ENCODE data around the gene ZBTB26. TPM values are rescaled to one million over a fixed set of nuclear protein-coding genes. Genes with fewer than 3 reads are reported as not detected.
"Not testable (repeated sequence)": the region's sequence is repeated elsewhere in the genome, so short reads cannot be mapped to it uniquely, and the experiment has no call there.

Gene ZBTB26
- total and polyA plus RNA-seq, 8 donors = 5.2 to 22.2 (median 19.1) TPM

DNA sequence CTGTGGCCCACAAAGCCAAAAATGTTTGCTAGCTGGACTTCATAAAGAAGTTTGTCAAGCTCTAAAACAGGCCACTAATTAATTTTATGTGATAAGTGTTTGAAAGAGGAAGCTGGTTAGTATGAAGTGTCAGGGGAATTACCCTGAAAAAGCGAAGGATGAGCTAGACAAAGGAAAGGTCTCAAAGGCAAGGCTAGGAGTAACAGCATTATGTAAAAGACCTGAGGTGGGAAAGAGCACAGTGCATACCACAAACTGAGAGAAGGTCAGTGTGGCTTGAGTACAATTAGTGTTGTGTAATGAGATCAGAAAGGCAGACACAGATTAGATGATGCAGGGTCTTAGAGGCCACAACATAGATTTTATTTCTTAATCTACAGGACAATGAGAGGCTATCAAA is 55.8 kb downstream of the ZBTB26 start:
- Histone ChIP-seq H3K27ac (no peak overlapping the region), H3K4me3 (no peak overlapping the region), H3K9me3 (no peaks in the 10 kb centered on the region), H3K36me3 (peaks cover 8 to 100% of the 10 kb centered on the region in 2 donors), H3K4me1 (no peaks in the 10 kb centered on the region), H3K27me3 (no peaks in the 10 kb centered on the region)
- DNase-seq (no peak), ATAC-seq (no peak)
- intact Hi-C loops (cut with DNase I) = no loop called here
- TF ChIP-seq, protein P1, sequence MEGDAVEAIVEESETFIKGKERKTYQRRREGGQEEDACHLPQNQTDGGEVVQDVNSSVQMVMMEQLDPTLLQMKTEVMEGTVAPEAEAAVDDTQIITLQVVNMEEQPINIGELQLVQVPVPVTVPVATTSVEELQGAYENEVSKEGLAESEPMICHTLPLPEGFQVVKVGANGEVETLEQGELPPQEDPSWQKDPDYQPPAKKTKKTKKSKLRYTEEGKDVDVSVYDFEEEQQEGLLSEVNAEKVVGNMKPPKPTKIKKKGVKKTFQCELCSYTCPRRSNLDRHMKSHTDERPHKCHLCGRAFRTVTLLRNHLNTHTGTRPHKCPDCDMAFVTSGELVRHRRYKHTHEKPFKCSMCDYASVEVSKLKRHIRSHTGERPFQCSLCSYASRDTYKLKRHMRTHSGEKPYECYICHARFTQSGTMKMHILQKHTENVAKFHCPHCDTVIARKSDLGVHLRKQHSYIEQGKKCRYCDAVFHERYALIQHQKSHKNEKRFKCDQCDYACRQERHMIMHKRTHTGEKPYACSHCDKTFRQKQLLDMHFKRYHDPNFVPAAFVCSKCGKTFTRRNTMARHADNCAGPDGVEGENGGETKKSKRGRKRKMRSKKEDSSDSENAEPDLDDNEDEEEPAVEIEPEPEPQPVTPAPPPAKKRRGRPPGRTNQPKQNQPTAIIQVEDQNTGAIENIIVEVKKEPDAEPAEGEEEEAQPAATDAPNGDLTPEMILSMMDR (IDR thresholded peaks at IDR 0.05) = no peak

DNA sequence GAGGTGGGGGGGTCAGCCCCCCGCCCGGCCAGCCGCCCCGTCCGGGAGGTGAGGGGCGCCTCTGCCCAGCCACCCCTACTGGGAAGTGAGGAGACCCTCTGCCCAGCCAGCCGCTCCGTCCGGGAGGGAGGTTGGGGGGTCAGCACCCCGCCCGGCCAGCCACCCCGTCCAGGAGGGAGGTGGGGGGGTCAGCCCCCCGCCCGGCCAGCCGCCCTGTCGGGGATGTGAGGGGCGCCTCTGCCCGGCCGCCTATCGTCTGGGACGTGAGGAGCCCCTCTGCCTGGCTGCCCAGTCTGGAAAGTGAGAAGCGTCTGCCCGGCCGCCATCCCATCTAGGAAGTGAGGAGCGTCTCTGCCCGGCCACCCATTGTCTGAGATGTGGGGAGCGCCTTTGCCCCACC is 64.0 kb downstream of the ZBTB26 start:
- intact Hi-C loops (cut with DNase I); H3K4me1 ChIP-seq; H3K27ac ChIP-seq; ATAC-seq; H3K27me3 ChIP-seq; H3K4me3 ChIP-seq; H3K9me3 ChIP-seq: not testable (repeated sequence)
- peak in 1 of 4 donors; percentile 63 for DNase-seq
- H3K36me3 ChIP-seq = peaks cover 0 to 52% of the 10 kb centered on the region in 2 donors

DNA sequence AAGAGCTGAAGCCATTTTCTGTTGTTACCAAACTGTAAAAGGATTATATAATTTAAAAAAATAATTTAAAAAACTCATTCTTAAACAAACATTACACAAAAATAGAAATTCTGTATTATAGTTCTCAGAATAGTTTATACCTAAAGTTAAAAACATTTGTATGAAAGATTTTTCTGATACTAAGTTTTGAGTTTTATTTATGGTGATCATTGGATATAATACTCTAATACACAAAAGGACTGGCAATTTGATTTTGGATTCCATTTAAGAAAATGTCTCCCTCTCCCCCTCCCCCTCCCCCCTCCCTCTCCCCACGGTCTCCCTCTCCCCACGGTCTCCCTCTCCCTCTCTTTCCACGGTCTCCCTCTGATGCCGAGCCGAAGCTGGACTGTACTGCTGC is 65.2 kb downstream of the ZBTB26 start:
- TF ChIP-seq, protein P1 (IDR thresholded peaks at IDR 0.05) = no peak
- peak overlapping the region in 1 of 2 donors; percentile 24 for H3K27ac ChIP-seq
- H3K9me3 ChIP-seq = no peaks in the 10 kb centered on the region
- H3K36me3 ChIP-seq = peaks cover 0 to 44% of the 10 kb centered on the region in 2 donors
- H3K4me3 ChIP-seq = no peak overlapping the region
- no peaks in the 10 kb centered on the region for H3K4me1 ChIP-seq
- H3K27me3 ChIP-seq = no peaks in the 10 kb centered on the region
- intact Hi-C loops (cut with DNase I) = no loop called here
- ATAC-seq (no peak), DNase-seq (no peak)

Other genes with a start within 250 kb of the ZBTB26 start
- not detected for gene OR1L4, start 207.5 kb downstream of the ZBTB26 start, total RNA-seq
- gene OR1L4, start 207.5 kb downstream of the ZBTB26 start, polyA plus RNA-seq (ENCODE audit: insufficient read length in 6 of 6) = not detected
- gene OR1L6, start 189.2 kb downstream of the ZBTB26 start, total RNA-seq = not detected
- not detected for gene OR1L6, start 189.2 kb downstream of the ZBTB26 start, polyA plus RNA-seq (ENCODE audit: insufficient read length in 6 of 6)
- gene OR5C1, start 142.6 kb downstream of the ZBTB26 start, total RNA-seq = not detected
- gene OR5C1, start 142.6 kb downstream of the ZBTB26 start, polyA plus RNA-seq (ENCODE audit: insufficient read length in 6 of 6) = not detected
- not detected for gene OR1K1, start 131.4 kb downstream of the ZBTB26 start, total RNA-seq
- gene OR1K1, start 131.4 kb downstream of the ZBTB26 start, polyA plus RNA-seq (ENCODE audit: insufficient read length in 6 of 6) = not detected
- gene PDCL, start 102.9 kb downstream of the ZBTB26 start, total RNA-seq = 10 to 100 TPM; 18.4 to 18.8 TPM
- gene PDCL, start 102.9 kb downstream of the ZBTB26 start, polyA plus RNA-seq (ENCODE audit: insufficient read length in 6 of 6) = 10 to 100 TPM; 38.1 to 45.6 (median 40.6) TPM
- gene RC3H2, start 26.2 kb downstream of the ZBTB26 start, total RNA-seq = 10 to 100 TPM; 46.1 to 48.3 TPM
- gene RC3H2, start 26.2 kb downstream of the ZBTB26 start, polyA plus RNA-seq (ENCODE audit: insufficient read length in 6 of 6) = 10 to 100 TPM; 39.8 to 43.9 (median 41.7) TPM
- gene ZBTB6, start 18.2 kb downstream of the ZBTB26 start, total RNA-seq = 1 to 10 TPM; 6.9 to 8.6 TPM
- gene ZBTB6, start 18.2 kb downstream of the ZBTB26 start, polyA plus RNA-seq (ENCODE audit: insufficient read length in 6 of 6) = 10 to 100 TPM; 13.3 to 15.3 (median 14.4) TPM
- 10 to 100 TPM; 52.6 to 55.4 TPM for gene RABGAP1, start 9.5 kb upstream of the ZBTB26 start, total RNA-seq
- gene RABGAP1, start 9.5 kb upstream of the ZBTB26 start, polyA plus RNA-seq (ENCODE audit: insufficient read length in 6 of 6) = 10 to 100 TPM; 71.5 to 85.9 (median 77.1) TPM
- under 1 TPM; 0.37 to 0.41 TPM for gene GPR21, start 102.2 kb upstream of the ZBTB26 start, total RNA-seq
- under 1 TPM in 3 of 6 donors, not detected in 3; 0.22 to 0.63 (median 0.43) TPM for gene GPR21, start 102.2 kb upstream of the ZBTB26 start, polyA plus RNA-seq (ENCODE audit: insufficient read length in 6 of 6)

All from left lung (tissue), 10 donors.